Retinal pigment epithelial cell (primary cell): ENCODE data around the gene ANKRD50.

Experiments used
- DNase-seq: peaks from one replicate; pipeline ENCODE4 v3.0.0-alpha.2; 2010; ENCODE audit warnings: low read depth
- H3K4me3 ChIP-seq: 2 replicates; pipeline ENCODE4 v1.5.1; 2011; ENCODE audit warnings: mild to moderate bottlenecking, low read length, control low read depth, moderate library complexity
- TF ChIP-seq, protein P1 (sequence below): conservative IDR thresholded peaks from 2 replicates; pipeline ENCODE4 v1.5.1; 2011; ENCODE audit warnings: low read depth, low read length, control low read depth, inconsistent platforms

ANKRD50 gene

GRCh38 chr4:124629681-124630080, 82.9 kb downstream of the ANKRD50 start:
- TF ChIP-seq, protein P1, sequence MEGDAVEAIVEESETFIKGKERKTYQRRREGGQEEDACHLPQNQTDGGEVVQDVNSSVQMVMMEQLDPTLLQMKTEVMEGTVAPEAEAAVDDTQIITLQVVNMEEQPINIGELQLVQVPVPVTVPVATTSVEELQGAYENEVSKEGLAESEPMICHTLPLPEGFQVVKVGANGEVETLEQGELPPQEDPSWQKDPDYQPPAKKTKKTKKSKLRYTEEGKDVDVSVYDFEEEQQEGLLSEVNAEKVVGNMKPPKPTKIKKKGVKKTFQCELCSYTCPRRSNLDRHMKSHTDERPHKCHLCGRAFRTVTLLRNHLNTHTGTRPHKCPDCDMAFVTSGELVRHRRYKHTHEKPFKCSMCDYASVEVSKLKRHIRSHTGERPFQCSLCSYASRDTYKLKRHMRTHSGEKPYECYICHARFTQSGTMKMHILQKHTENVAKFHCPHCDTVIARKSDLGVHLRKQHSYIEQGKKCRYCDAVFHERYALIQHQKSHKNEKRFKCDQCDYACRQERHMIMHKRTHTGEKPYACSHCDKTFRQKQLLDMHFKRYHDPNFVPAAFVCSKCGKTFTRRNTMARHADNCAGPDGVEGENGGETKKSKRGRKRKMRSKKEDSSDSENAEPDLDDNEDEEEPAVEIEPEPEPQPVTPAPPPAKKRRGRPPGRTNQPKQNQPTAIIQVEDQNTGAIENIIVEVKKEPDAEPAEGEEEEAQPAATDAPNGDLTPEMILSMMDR, result no peak
- no peak overlapping the region for H3K4me3 ChIP-seq
- no peak for DNase-seq
